DND-41 (cell line): Measurements from ENCODE around the gene TLR7.

Experiments used
- ATAC-seq: fragments of 200-7000 bp; cut with Tn5 transposase; 3 replicates; pipeline ENCODE4 v1.9.1; 2021; ENCODE audit warnings: low read depth; ENCODE audit not compliant: insufficient read depth
- DNase-seq: peaks from one replicate; pipeline ENCODE4 v3.0.0-alpha.2; 2020
- H2AFZ ChIP-seq: 2 replicates; pipeline ENCODE4 v1.6.0; 2012; ENCODE audit warnings: low read depth, low read length
- H3K27ac ChIP-seq: 2 replicates; pipeline ENCODE4 v1.5.1; 2012; ENCODE audit warnings: low read length, inconsistent platforms
- H3K27me3 ChIP-seq: fragments of 200-600 bp; sonication (generic); 2 replicates; pipeline ENCODE4 v1.6.0; 2012; ENCODE audit warnings: low read length, mild to moderate bottlenecking, inconsistent platforms; ENCODE audit not compliant: insufficient read depth, poor library complexity
- H3K36me3 ChIP-seq: 2 replicates; pipeline ENCODE4 v1.5.1; 2012; ENCODE audit warnings: low read length, inconsistent platforms; ENCODE audit not compliant: insufficient read depth
- H3K4me1 ChIP-seq: 2 replicates; pipeline ENCODE4 v1.5.1; 2012; ENCODE audit warnings: mild to moderate bottlenecking, low read length; ENCODE audit not compliant: insufficient read depth
- H3K4me2 ChIP-seq: 2 replicates; pipeline ENCODE4 v1.6.0; 2012; ENCODE audit warnings: mild to moderate bottlenecking, moderate library complexity, low read length, inconsistent platforms; ENCODE audit not compliant: insufficient read depth
- H3K4me3 ChIP-seq, 2 experiments: fragments of 200-600 bp in 1 of 2; shearing (Covaris generic) in 1 of 2; 2 replicates each; pipeline ENCODE4 v1.5.1; 2012 to 2016; ENCODE audit warnings: inconsistent platforms in 2 of 2, low read length in 2 of 2, mild to moderate bottlenecking in 2 of 2, low read depth in 1 of 2, moderate library complexity in 1 of 2
- H3K79me2 ChIP-seq: 2 replicates; pipeline ENCODE4 v1.6.0; 2012; ENCODE audit warnings: low read length, inconsistent platforms; ENCODE audit not compliant: insufficient read depth
- H3K9ac ChIP-seq: 2 replicates; pipeline ENCODE4 v1.6.0; 2012; ENCODE audit warnings: low read depth, mild to moderate bottlenecking, inconsistent platforms, low read length, moderate library complexity
- H3K9me3 ChIP-seq: 2 replicates; pipeline ENCODE4 v1.5.1; 2012; ENCODE audit warnings: low read length, moderate library complexity, mild to moderate bottlenecking, inconsistent platforms; ENCODE audit not compliant: insufficient read depth, severe bottlenecking
- H4K20me1 ChIP-seq: 2 replicates; pipeline ENCODE4 v1.6.0; 2012; ENCODE audit warnings: low read length; ENCODE audit not compliant: insufficient read depth
- EZH2 ChIP-seq: IDR thresholded peaks from 3 replicates; pipeline ENCODE4 v1.6.1; 2012; ENCODE audit warnings: borderline replicate concordance, low read depth, mild to moderate bottlenecking, moderate library complexity, low read length, inconsistent platforms; ENCODE audit not compliant: severe bottlenecking
- TF ChIP-seq, protein P1 (sequence below): IDR thresholded peaks from 2 replicates; pipeline ENCODE4 v1.5.1; 2012; ENCODE audit warnings: borderline replicate concordance, low read length, moderate library complexity, mild to moderate bottlenecking; ENCODE audit not compliant: poor library complexity, severe bottlenecking; ENCODE audit errors: extremely low read depth

Gene TLR7

DNA sequence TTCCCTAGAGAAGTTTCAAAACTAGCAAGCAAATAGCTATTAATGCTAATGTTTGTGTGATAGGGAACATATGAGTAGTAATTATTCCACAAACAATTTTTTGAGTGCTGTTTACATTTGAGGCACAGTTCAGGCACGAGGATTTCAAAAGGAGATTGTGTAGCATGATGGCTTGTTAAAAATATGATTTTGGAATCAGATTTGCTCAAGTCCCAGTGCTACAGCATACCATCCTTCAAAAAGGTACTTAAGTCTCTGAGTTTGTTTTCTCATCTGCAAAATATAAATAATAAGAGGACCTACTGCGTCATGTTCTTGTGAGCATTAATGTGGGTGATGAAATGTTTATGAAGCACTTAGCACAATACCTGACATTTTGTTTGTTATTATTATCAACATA is 50.9 kb downstream of the TLR7 start:
- DNase-seq (no peak), ATAC-seq (no peak)
- TF ChIP-seq EZH2 = no peak
- TF ChIP-seq, protein P1, sequence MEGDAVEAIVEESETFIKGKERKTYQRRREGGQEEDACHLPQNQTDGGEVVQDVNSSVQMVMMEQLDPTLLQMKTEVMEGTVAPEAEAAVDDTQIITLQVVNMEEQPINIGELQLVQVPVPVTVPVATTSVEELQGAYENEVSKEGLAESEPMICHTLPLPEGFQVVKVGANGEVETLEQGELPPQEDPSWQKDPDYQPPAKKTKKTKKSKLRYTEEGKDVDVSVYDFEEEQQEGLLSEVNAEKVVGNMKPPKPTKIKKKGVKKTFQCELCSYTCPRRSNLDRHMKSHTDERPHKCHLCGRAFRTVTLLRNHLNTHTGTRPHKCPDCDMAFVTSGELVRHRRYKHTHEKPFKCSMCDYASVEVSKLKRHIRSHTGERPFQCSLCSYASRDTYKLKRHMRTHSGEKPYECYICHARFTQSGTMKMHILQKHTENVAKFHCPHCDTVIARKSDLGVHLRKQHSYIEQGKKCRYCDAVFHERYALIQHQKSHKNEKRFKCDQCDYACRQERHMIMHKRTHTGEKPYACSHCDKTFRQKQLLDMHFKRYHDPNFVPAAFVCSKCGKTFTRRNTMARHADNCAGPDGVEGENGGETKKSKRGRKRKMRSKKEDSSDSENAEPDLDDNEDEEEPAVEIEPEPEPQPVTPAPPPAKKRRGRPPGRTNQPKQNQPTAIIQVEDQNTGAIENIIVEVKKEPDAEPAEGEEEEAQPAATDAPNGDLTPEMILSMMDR = no peak
- Histone ChIP-seq H3K27me3 (no peaks in the 10 kb centered on the region), H3K27ac (no peak overlapping the region), H3K4me3 (no peak overlapping the region), H4K20me1 (no peaks in the 10 kb centered on the region), H3K4me2 (no peak overlapping the region), H3K36me3 (no peaks in the 10 kb centered on the region), H3K9ac (no peak overlapping the region), H3K79me2 (no peaks in the 10 kb centered on the region), H3K4me1 (no peaks in the 10 kb centered on the region), H2AFZ (no peak overlapping the region), H3K9me3 (no peaks in the 10 kb centered on the region)

DNA sequence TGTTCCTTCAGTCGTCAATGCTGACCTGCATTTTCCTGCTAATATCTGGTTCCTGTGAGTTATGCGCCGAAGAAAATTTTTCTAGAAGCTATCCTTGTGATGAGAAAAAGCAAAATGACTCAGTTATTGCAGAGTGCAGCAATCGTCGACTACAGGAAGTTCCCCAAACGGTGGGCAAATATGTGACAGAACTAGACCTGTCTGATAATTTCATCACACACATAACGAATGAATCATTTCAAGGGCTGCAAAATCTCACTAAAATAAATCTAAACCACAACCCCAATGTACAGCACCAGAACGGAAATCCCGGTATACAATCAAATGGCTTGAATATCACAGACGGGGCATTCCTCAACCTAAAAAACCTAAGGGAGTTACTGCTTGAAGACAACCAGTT is 52.2 kb downstream of the TLR7 start:
- H3K4me3 ChIP-seq = no peak overlapping the region
- DNase-seq (no peak), ATAC-seq (no peak)
- H4K20me1 ChIP-seq = no peaks in the 10 kb centered on the region
- H3K9me3 ChIP-seq = no peaks in the 10 kb centered on the region
- no peaks in the 10 kb centered on the region for H3K36me3 ChIP-seq
- H2AFZ ChIP-seq = no peak overlapping the region
- no peak for TF ChIP-seq EZH2
- TF ChIP-seq, protein P1 = no peak
- no peak overlapping the region for H3K27ac ChIP-seq
- H3K4me2 ChIP-seq = no peak overlapping the region
- no peaks in the 10 kb centered on the region for H3K79me2 ChIP-seq
- H3K4me1 ChIP-seq = no peaks in the 10 kb centered on the region
- H3K9ac ChIP-seq = no peak overlapping the region
- no peaks in the 10 kb centered on the region for H3K27me3 ChIP-seq

DNA sequence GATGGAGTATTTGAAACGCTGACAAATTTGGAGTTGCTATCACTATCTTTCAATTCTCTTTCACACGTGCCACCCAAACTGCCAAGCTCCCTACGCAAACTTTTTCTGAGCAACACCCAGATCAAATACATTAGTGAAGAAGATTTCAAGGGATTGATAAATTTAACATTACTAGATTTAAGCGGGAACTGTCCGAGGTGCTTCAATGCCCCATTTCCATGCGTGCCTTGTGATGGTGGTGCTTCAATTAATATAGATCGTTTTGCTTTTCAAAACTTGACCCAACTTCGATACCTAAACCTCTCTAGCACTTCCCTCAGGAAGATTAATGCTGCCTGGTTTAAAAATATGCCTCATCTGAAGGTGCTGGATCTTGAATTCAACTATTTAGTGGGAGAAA is 52.7 kb downstream of the TLR7 start:
- Histone ChIP-seq H3K27me3 (no peaks in the 10 kb centered on the region), H3K9me3 (no peaks in the 10 kb centered on the region), H3K79me2 (no peaks in the 10 kb centered on the region), H3K4me2 (no peak overlapping the region), H2AFZ (no peak overlapping the region), H3K4me3 (no peak overlapping the region), H3K27ac (no peak overlapping the region), H3K9ac (no peak overlapping the region), H4K20me1 (no peaks in the 10 kb centered on the region), H3K4me1 (no peaks in the 10 kb centered on the region), H3K36me3 (no peaks in the 10 kb centered on the region)
- TF ChIP-seq EZH2 = no peak
- TF ChIP-seq, protein P1 = no peak
- DNase-seq (no peak), ATAC-seq (no peak)

DNA sequence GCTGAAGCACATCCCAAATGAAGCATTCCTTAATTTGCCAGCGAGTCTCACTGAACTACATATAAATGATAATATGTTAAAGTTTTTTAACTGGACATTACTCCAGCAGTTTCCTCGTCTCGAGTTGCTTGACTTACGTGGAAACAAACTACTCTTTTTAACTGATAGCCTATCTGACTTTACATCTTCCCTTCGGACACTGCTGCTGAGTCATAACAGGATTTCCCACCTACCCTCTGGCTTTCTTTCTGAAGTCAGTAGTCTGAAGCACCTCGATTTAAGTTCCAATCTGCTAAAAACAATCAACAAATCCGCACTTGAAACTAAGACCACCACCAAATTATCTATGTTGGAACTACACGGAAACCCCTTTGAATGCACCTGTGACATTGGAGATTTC is 54.1 kb downstream of the TLR7 start:
- no peak overlapping the region for H3K4me3 ChIP-seq
- no peaks in the 10 kb centered on the region for H3K27me3 ChIP-seq
- no peak overlapping the region for H3K27ac ChIP-seq
- H3K36me3 ChIP-seq = no peaks in the 10 kb centered on the region
- H3K9ac ChIP-seq = no peak overlapping the region
- no peaks in the 10 kb centered on the region for H3K79me2 ChIP-seq
- TF ChIP-seq, protein P1 = no peak
- TF ChIP-seq EZH2 = no peak
- DNase-seq (no peak), ATAC-seq (no peak)
- H2AFZ ChIP-seq = no peak overlapping the region
- H3K4me2 ChIP-seq = no peak overlapping the region
- H3K4me1 ChIP-seq = no peaks in the 10 kb centered on the region
- H3K9me3 ChIP-seq = no peaks in the 10 kb centered on the region
- H4K20me1 ChIP-seq = no peaks in the 10 kb centered on the region
